ENCODE data around the gene ZC3H12A.

ZC3H12A gene

GRCh38 chr1:37519613-37520012 lies 45.2 kb downstream of the ZC3H12A start:
- TF ChIP-seq CTCF (IDR thresholded peaks at IDR 0.05), result no peak

- TF ChIP-seq CTCF (IDR thresholded peaks at IDR 0.05), result no peak
Observed at GRCh38 chr1:37533317-37534093, 59.1 kb downstream of the ZC3H12A start.
